Heart right ventricle (tissue), 16 donors: ENCODE data around the gene TRAPPC2. TPM values are rescaled to one million over a fixed set of nuclear protein-coding genes. Genes with fewer than 3 reads are reported as not detected.

Experiments
- ATAC-seq, 8 donors: fragments of 200-7000 bp; cut with Tn5 transposase; one replicate each; pipeline ENCODE4 v1.9.1; 2020; ENCODE audit warnings: mild to moderate bottlenecking in 8 of 8, moderate library complexity in 8 of 8, moderate number of reproducible peaks in 1 of 8
- DNase-seq, 2 donors: peaks; one replicate each; pipeline ENCODE4 v3.0.0-alpha.2; 2020
- H3K27ac ChIP-seq, 10 donors: fragments of 200-600 bp; sonication (generic) in 2 of 10; one replicate each; pipeline versions ENCODE4 v1.5.0 to v1.8.0; 2020 to 2022; ENCODE audit warnings: mild to moderate bottlenecking in 3 of 10
- H3K27me3 ChIP-seq, 7 donors: fragments of 200-600 bp; one replicate each; pipeline ENCODE4 v1.8.0; 2021 to 2022; ENCODE audit warnings: mild to moderate bottlenecking in 2 of 7
- H3K36me3 ChIP-seq, 9 donors: fragments of 200-600 bp; sonication (generic) in 1 of 9; one replicate each; pipeline versions ENCODE4 v1.5.0 to v1.8.0; 2020 to 2022; ENCODE audit warnings: mild to moderate bottlenecking in 2 of 9
- H3K4me1 ChIP-seq, 9 donors: fragments of 200-600 bp; sonication (generic) in 1 of 9; one replicate each; pipeline versions ENCODE4 v1.5.0 to v1.8.0; 2020 to 2022; ENCODE audit warnings: mild to moderate bottlenecking in 4 of 9
- H3K4me3 ChIP-seq, 10 donors: fragments of 200-600 bp; sonication (generic) in 2 of 10; one replicate each; pipeline versions ENCODE4 v1.5.0 to v1.8.0; 2020 to 2022; ENCODE audit warnings: mild to moderate bottlenecking in 7 of 10, moderate library complexity in 2 of 10
- H3K9me3 ChIP-seq, 11 donors: fragments of 200-600 bp in 10 of 11; sonication (generic) in 2 of 11; one replicate each; pipeline versions ENCODE4 v1.5.0 to v1.8.0; 2013 to 2022; ENCODE audit warnings: mild to moderate bottlenecking in 2 of 11, control low read depth in 1 of 11, moderate library complexity in 1 of 11
- CTCF ChIP-seq, 9 donors: fragments of 200-600 bp; sonication (generic) in 2 of 9; IDR thresholded peaks; one replicate each; pipeline versions ENCODE4 v1.5.0 to v1.8.0; 2021 to 2022; ENCODE audit warnings: antibody characterized with exemption in 9 of 9, mild to moderate bottlenecking in 5 of 9, moderate library complexity in 1 of 9
- WGBS, 2 donors: extraction: QIAGEN DNeasy Blood & Tissue Kit; methylation state at CpG; one replicate each; pipeline ENCODE4 v1.1.7; 2013; ENCODE audit warnings: inconsistent platforms in 1 of 2; 5-methylcytosine and 5-hydroxymethylcytosine counted together
- intact Hi-C, 10 donors: fragments of 100-400 bp; cut with DNase I; formaldehyde crosslinking; loops; one replicate each; pipeline versions ENCODE4 v1.11.1 to v1.14.2; 2022
- long read RNA-seq, 3 donors: library from polyadenylated mRNA; unstranded; transcript quantifications; one replicate each; pipeline ENCODE4 v2.0.0, GENCODE V29; 2020 to 2021
- polyA plus RNA-seq, 2 donors: library from polyadenylated mRNA; stranded (reverse); fragments of 200-250 nt; gene quantifications; one replicate each; pipeline ENCODE4 v1.2.3, GENCODE V29; 2013
- total RNA-seq, 10 donors: library from RNA; stranded (reverse); fragmentation: NEBNext Ultra II Directional in 3 of 10; extraction: Animal tissue kit (Norgen Biotek cat#: 25700) in 3 of 10; gene quantifications; one replicate each; pipeline versions ENCODE4 v1.2.1 to v1.2.4, GENCODE V29; 2021 to 2023
- donor health status: Arrhythmogenic right ventricular cardiomyopathy.
- donor health status: ischemic (EF 13 %, LVEDD 7.1; RV severe dilation, severe dysfunction).
- donor health status: healthy with polysubstance abuse.
- donor health status: DM: no; HTN: yes; CAD: no.
- donor health status: DM: no; HTN: no; CAD: no.
- donor health status: ischemic (EF 25% LVEDD 6.9; RV normal size, moderate dysfunction).
- donor health status: ischemic (EF 25% LVEDD 5.7; RV mildly dilated, moderate dysfunction).
- donor health status: healthy.
- donor health status: DM: yes; HTN: yes; CAD: no.
- donor health status: Ischemic cardiomyopathy.
- donor health status: ischemic (EF 35%, LVEDD 5.7; RV mildly dilated, moderate dysfunction).
- donor health status: nonischemic (EF 11% LVEDD 7.7; RV severe dilation, severe dysfunction).
- donor health status: DM: yes; HTN: yes; CAD: no.
- donor health status: PGD.
- donor health status: ischemic (EF 29% LVEDD 5.4; RV normal size, mild dysfunction).
- donor health status: nonischemic (EF 23%, LVEDD 6.1; RV moderate dilation, normal function).

TRAPPC2 gene
- total RNA-seq = 1 to 10 TPM; 4.9 to 9.3 (median 6.1) TPM
- polyA plus RNA-seq = 1 to 10 TPM; 3.8 to 5.5 TPM
- long read RNA-seq, donor 1, partial matches to known transcripts = 0 of 7 reads
- long read RNA-seq, donor 1, other reads (novel, unspliced or antisense) = 1 of 7 reads
- long read RNA-seq, donor 2, partial matches to known transcripts = 0 of 9 reads
- long read RNA-seq, donor 2, other reads (novel, unspliced or antisense) = 2 of 9 reads
- long read RNA-seq, donor 3, transcript TRAPPC2-201 (5 exons, 2,716 nt) = major isoform, 8 of 15 reads
- long read RNA-seq, donor 3, partial matches to known transcripts = 2 of 15 reads
- long read RNA-seq, donor 3, other reads (novel, unspliced or antisense) = 4 of 15 reads

GRCh38 chrX:13734278-13735172 lies at the start of gene TRAPPC2, which contains the start of gene OFD1:
TSS of gene TRAPPC2 (minus strand) at chrX:13734620. CDS start at chrX:13719963, 14,657 bp downstream.
TSS of gene OFD1 (plus strand) at chrX:13734748. CDS start at chrX:13735072, 324 bp downstream.
- peaks cover 0 to 30% (median 0%) of the 10 kb centered on the region in 7 donors for H3K27me3 ChIP-seq
- peak; percentile 99 to 100 (median 100) for ATAC-seq
- 0% methylated on average over 67 to 71 of the region's 75 CpGs for WGBS, 2 donors
- H3K36me3 ChIP-seq = peaks cover 0 to 24% (median 0%) of the 10 kb centered on the region in 9 donors
- H3K9me3 ChIP-seq = peaks cover 0 to 14% (median 0%) of the 10 kb centered on the region in 11 donors
- peak within 1 kb of the TSS; percentile 53 to 95 (median 81) for H3K4me3 ChIP-seq
- H3K27ac ChIP-seq = peak within 1 kb of the TSS; percentile 75 to 93 (median 90)
- no peak for TF ChIP-seq CTCF (IDR thresholded peaks at IDR 0.05)
- peaks cover 0 to 43% (median 11%) of the 10 kb centered on the region in 9 donors for H3K4me1 ChIP-seq
- intact Hi-C loops = loop anchor here in 5 of 10 donors (1.0 to 5.0 kb wide), 7 partner anchors 42 to 82 kb away; partner anchors contain the start of genes RAB9A (in 3 of the 5) and TCEANC (in 2 of the 5)
- peak; percentile 86 to 90 for DNase-seq

GRCh38 chrX:13780868-13781427 lies 46.5 kb upstream of the TRAPPC2 start:
- Histone ChIP-seq H3K27me3 (peaks cover 0 to 9% (median 0%) of the 10 kb centered on the region in 7 donors), H3K4me3 (no peak overlapping the region), H3K36me3 (peaks cover 0 to 7% (median 0%) of the 10 kb centered on the region in 9 donors), H3K4me1 (peaks cover 0 to 4% (median 0%) of the 10 kb centered on the region in 9 donors), H3K9me3 (no peaks in the 10 kb centered on the region), H3K27ac (no peak overlapping the region)
- ATAC-seq (no peak), DNase-seq (no peak)
- no peak for TF ChIP-seq CTCF (IDR thresholded peaks at IDR 0.05)
- intact Hi-C loops = no loop called here
- 55 to 60% methylated on average over 7 of the region's 7 CpGs for WGBS, 2 donors

DNA sequence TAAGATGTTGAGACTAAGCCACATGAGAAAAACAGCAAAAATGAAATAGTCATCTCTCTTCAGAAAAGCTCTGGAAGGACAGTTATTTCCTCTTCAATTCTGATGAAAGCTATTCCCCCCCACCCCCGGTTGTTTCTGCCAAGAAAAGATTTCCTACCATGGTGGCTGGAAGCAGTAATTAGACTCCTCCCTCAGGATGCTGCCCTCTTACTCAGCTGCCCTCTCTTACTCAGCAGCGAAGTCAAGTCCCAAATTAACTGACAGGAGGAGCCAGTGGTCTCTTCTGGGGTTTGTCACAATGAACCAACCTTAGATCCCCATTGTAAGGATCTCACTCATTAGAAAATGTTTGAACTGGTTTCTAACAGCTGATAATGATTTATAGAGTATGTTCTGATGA lies 44.5 kb upstream of the TRAPPC2 start:
- DNase-seq (peak in 1 of 2 donors; percentile 12), ATAC-seq (peak in 2 of 8 donors; percentile 30 to 35)
- intact Hi-C loops = no loop called here
- no peak for TF ChIP-seq CTCF (IDR thresholded peaks at IDR 0.05)
- H3K36me3 ChIP-seq = peaks cover 0 to 27% (median 4%) of the 10 kb centered on the region in 9 donors
- peaks cover 0 to 4% (median 0%) of the 10 kb centered on the region in 9 donors for H3K4me1 ChIP-seq
- no peak overlapping the region for H3K27ac ChIP-seq
- WGBS, 2 donors = 8 to 20% methylated on average over 2 of the region's 2 CpGs
- H3K9me3 ChIP-seq = no peaks in the 10 kb centered on the region
- H3K4me3 ChIP-seq = no peak overlapping the region
- H3K27me3 ChIP-seq = peaks cover 0 to 3% (median 0%) of the 10 kb centered on the region in 7 donors

GRCh38 chrX:13776387-13776786 lies 42.0 kb upstream of the TRAPPC2 start:
- intact Hi-C loops = no loop called here

More at GRCh38 chrX:13776387-13776786, 42.0 kb upstream of the TRAPPC2 start:
- Histone ChIP-seq H3K27ac (no peak overlapping the region), H3K4me3 (no peak overlapping the region), H3K36me3 (peaks cover 0 to 44% (median 4%) of the 10 kb centered on the region in 9 donors), H3K9me3 (no peaks in the 10 kb centered on the region), H3K27me3 (no peaks in the 10 kb centered on the region), H3K4me1 (peaks cover 0 to 4% (median 0%) of the 10 kb centered on the region in 9 donors)
- no peak for ATAC-seq
- DNase-seq = no peak
- TF ChIP-seq CTCF (IDR thresholded peaks at IDR 0.05) = no peak
- 67 to 76% methylated on average over 4 of the region's 4 CpGs for WGBS, 2 donors
